HEK293T (cell line): ENCODE data around the gene TMCO4.

Experiments used
- CTCF ChIA-PET: fragments of 350-600 bp; formaldehyde crosslinking; extraction: SDS; loops from one replicate; lab custom pipeline; 2021; ENCODE audit warnings: antibody characterized with exemption, inconsistent platforms; lab: Yijun Ruan, JAX
- POLR2A ChIA-PET: fragments of 350-600 bp; formaldehyde crosslinking; extraction: SDS; loops from one replicate; lab custom pipeline; 2020; ENCODE audit warnings: antibody characterized with exemption, inconsistent platforms; lab: Yijun Ruan, JAX
- DNase-seq: peaks from one replicate; pipeline ENCODE4 v3.0.0; 2012; ENCODE audit warnings: mixed read lengths; ENCODE audit errors: extremely low spot score
- ARNT ChIP-seq: fragments of 450-650 bp; IDR thresholded peaks from 2 replicates; pipeline ENCODE4 v1.6.1; 2017; ENCODE audit warnings: mild to moderate bottlenecking
- BHLHE40 ChIP-seq: fragments of 450-650 bp; IDR thresholded peaks from 2 replicates; pipeline ENCODE4 v1.6.1; 2016; ENCODE audit warnings: mild to moderate bottlenecking, moderate library complexity, borderline replicate concordance
- CTBP1 ChIP-seq: fragments of 450-650 bp; IDR thresholded peaks from 2 replicates; pipeline ENCODE4 v1.6.1; 2016; ENCODE audit warnings: borderline replicate concordance
- ELF4 ChIP-seq: fragments of 450-650 bp; IDR thresholded peaks from 2 replicates; pipeline ENCODE4 v1.6.1; 2017; ENCODE audit warnings: antibody characterized with exemption
- FOXA1 ChIP-seq: fragments of 450-650 bp; IDR thresholded peaks from 2 replicates; pipeline ENCODE4 v1.6.1; 2016; ENCODE audit warnings: mild to moderate bottlenecking
- FOXK2 ChIP-seq: fragments of 450-650 bp; IDR thresholded peaks from 2 replicates; pipeline ENCODE4 v1.6.1; 2016; ENCODE audit warnings: mild to moderate bottlenecking
- FOXM1 ChIP-seq: fragments of 450-650 bp; IDR thresholded peaks from 2 replicates; pipeline ENCODE4 v1.6.1; 2017; ENCODE audit warnings: mild to moderate bottlenecking, borderline replicate concordance
- HDGF ChIP-seq: fragments of 450-650 bp; IDR thresholded peaks from 2 replicates; pipeline ENCODE4 v1.6.1; 2017; ENCODE audit warnings: antibody characterized with exemption, borderline replicate concordance
- L3MBTL2 ChIP-seq: fragments of 450-650 bp; conservative IDR thresholded peaks from 2 replicates; pipeline ENCODE4 v1.6.1; 2016; ENCODE audit warnings: mild to moderate bottlenecking
- LEF1 ChIP-seq: fragments of 450-650 bp; IDR thresholded peaks from 2 replicates; pipeline ENCODE4 v1.6.1; 2017; ENCODE audit warnings: mild to moderate bottlenecking, borderline replicate concordance
- NFRKB ChIP-seq: fragments of 450-650 bp; IDR thresholded peaks from 2 replicates; pipeline ENCODE4 v1.6.1; 2016; ENCODE audit warnings: mild to moderate bottlenecking, moderate library complexity
- PKNOX1 ChIP-seq: fragments of 450-650 bp; IDR thresholded peaks from 2 replicates; pipeline ENCODE4 v1.6.1; 2016
- SP1 ChIP-seq: fragments of 450-650 bp; IDR thresholded peaks from 2 replicates; pipeline ENCODE4 v1.6.1; 2017
- SUZ12 ChIP-seq: fragments of 450-650 bp; IDR thresholded peaks from 2 replicates; pipeline ENCODE4 v1.6.1; 2016; ENCODE audit warnings: mild to moderate bottlenecking
- TARDBP ChIP-seq: fragments of 450-650 bp; IDR thresholded peaks from 2 replicates; pipeline ENCODE4 v1.6.1; 2016
- ZNF384 ChIP-seq: fragments of 450-650 bp; IDR thresholded peaks from 2 replicates; pipeline ENCODE4 v1.6.1; 2016

Gene TMCO4

DNA sequence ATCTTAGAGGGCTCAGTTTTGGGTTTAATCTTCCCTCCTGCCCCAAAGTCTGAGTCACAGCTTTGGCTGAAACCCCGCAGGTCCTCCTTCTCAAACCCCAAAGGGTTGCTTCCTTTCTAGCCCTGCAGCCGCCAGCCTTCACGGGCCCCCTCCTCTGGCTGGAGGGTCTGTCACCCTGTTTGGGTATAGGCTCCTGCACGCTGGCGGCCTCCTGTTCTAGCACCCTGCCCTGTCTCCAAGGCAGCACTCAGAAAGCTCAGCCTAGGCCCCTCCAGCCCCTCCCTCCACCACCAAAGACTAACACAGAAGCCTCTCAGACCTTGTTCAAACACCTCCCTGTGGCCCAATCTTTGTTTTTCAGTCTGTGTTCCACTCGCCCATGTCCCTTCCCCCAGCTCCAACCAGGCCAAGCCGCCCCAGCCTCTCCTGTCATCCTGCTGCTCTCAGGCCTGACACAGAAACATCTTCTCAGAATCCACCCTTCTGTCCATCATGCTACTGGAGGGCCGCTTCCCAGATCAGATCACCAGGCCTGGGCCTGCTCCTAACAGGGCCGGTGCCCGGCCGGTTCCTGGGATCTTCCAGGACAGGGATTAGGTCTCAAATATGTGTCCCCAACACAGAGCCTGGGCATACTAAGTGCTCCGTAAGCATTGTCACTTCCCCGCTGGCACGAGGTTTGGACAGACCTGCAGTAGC, 99.5 kb downstream of the TMCO4 start:
- no peak for TF ChIP-seq SUZ12
- no peak for TF ChIP-seq ELF4
- no peak for TF ChIP-seq BHLHE40
- TF ChIP-seq TARDBP: no peak
- no peak for TF ChIP-seq NFRKB
- TF ChIP-seq SP1: no peak
- TF ChIP-seq ZNF384: no peak
- no peak for TF ChIP-seq HDGF
- TF ChIP-seq PKNOX1: no peak
- no peak for TF ChIP-seq ARNT
- no peak for TF ChIP-seq FOXK2
- CTCF ChIA-PET: no interaction called here
- DNase-seq: no peak
- POLR2A ChIA-PET: no interaction called here

- no peak for DNase-seq
- POLR2A ChIA-PET: no interaction called here
Observed at GRCh38 chr1:19698181-19698580, 101.5 kb downstream of the TMCO4 start.

DNA sequence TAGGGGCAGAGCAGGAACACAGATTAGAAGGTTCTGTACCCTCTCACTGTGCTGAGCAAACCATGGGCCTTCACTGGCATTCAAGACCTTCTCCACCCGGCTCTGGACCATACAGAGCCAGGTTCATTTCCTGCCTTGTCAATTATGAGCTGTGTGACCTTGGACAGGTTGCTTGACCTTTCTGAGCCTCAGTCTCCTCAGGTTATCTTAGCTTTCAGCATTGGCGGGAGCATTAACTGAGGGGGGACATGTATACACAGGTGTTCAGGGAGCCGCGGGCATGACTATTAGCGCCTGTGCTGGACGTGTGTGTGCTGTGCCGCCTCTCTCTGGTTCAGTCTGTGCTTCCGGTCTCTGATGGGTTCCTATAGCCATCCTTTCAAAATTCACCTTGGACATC, 102.9 kb downstream of the TMCO4 start:
- ChIA-PET CTCF (no interaction called here), POLR2A (no interaction called here)
- no peak for DNase-seq
- no peak for TF ChIP-seq SP1
- no peak for TF ChIP-seq SUZ12
- no peak for TF ChIP-seq TARDBP
- no peak for TF ChIP-seq ZNF384
- no peak for TF ChIP-seq HDGF
- no peak for TF ChIP-seq ELF4
- TF ChIP-seq BHLHE40: no peak

More at GRCh38 chr1:19698181-19698580, 101.5 kb downstream of the TMCO4 start:
- CTCF ChIA-PET: interaction anchor here (1.0 kb wide), 1 partner anchor 17 kb away, joined by 4 read pairs; no protein-coding TSS in a partner anchor
- no peak for TF ChIP-seq SP1
- TF ChIP-seq LEF1: no peak
- TF ChIP-seq ZNF384: no peak
- no peak for TF ChIP-seq FOXM1
- no peak for TF ChIP-seq ELF4
- TF ChIP-seq PKNOX1: no peak
- no peak for TF ChIP-seq BHLHE40
- no peak for TF ChIP-seq FOXK2

GRCh38 chr1:19695772-19696171, 103.9 kb downstream of the TMCO4 start:
- no peak for DNase-seq
- no peak for TF ChIP-seq FOXM1
- POLR2A ChIA-PET: no interaction called here
- CTCF ChIA-PET: interaction anchor here (1.0 kb wide), 1 partner anchor 16 kb away, joined by 3 read pairs; no protein-coding TSS in a partner anchor

DNA sequence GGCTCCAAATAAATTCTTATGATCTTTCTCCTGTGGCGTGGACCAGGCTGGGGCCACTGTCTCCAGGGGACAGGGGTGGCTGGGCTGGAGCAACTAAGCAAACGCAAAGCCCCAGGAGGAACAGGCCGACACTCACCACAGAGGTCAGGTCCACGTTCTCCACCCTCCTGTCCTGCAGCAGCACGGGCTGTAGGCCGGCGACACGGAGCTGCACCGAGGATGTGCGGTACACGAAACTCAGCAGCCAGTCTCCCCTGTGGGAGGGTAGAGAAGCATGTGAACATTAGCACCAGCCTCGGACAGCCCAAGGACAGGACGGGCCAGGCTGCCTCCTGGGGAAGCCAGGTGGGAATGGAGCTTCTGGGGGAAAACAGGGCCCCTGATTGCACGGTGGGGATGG, 105.4 kb downstream of the TMCO4 start:
- POLR2A ChIA-PET: interaction anchor here (1.1 to 1.3 kb wide), 2 partner anchors 10 kb away, joined by 4 to 5 read pairs; no protein-coding TSS in a partner anchor
- CTCF ChIA-PET: interaction anchor here (1.6 kb wide), 1 partner anchor 10 kb away, joined by 10 read pairs; no protein-coding TSS in a partner anchor
- TF ChIP-seq ZNF384 (no peak), FOXM1 (no peak), SUZ12 (no peak), NFRKB (no peak), BHLHE40 (no peak), SP1 (no peak), ELF4 (no peak), CTBP1 (no peak), FOXK2 (no peak), PKNOX1 (no peak), L3MBTL2 (no peak)
- DNase-seq: no peak

DNA sequence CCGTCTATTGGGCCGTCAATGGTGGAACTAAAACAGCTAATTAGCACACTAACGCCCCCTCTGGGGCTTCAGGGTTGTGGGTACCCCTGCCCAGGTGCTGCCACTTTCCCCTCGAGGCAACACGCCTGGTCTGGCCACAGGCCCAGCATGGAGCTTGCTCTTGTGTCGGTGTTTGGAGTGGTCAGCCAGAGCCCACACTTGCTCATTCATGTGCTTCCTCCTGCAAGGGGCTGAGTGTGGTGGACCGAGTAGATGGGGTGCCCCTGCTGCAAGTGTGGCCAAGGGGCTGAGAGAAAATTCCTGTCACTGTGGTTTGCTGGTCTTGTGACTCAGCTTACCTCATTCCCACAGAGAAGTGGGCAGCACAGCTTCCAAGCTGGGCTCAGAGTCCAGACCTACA, 109.4 kb downstream of the TMCO4 start:
- no peak for DNase-seq
- POLR2A ChIA-PET: no interaction called here
- TF ChIP-seq LEF1 (no peak), CTBP1 (no peak), NFRKB (no peak), FOXM1 (no peak), FOXA1 (no peak)
- CTCF ChIA-PET: interaction anchor here (0.6 kb wide), 1 partner anchor 255 kb away, joined by 3 read pairs; no protein-coding TSS in a partner anchor

GRCh38 chr1:19689856-19690255, 109.9 kb downstream of the TMCO4 start:
- ChIA-PET POLR2A (no interaction called here), CTCF (no interaction called here)
- DNase-seq: no peak
- no peak for TF ChIP-seq ARNT
- TF ChIP-seq FOXM1: no peak
- TF ChIP-seq SUZ12: no peak
- TF ChIP-seq CTBP1: no peak
- no peak for TF ChIP-seq HDGF
- TF ChIP-seq L3MBTL2: no peak
- TF ChIP-seq ELF4: no peak
- TF ChIP-seq PKNOX1: no peak
- no peak for TF ChIP-seq SP1
- no peak for TF ChIP-seq BHLHE40
- no peak for TF ChIP-seq ZNF384
- no peak for TF ChIP-seq LEF1
- TF ChIP-seq FOXK2: no peak
- no peak for TF ChIP-seq FOXA1
- no peak for TF ChIP-seq TARDBP
